Measurements from ENCODE around the gene ELFN2.

Gene ELFN2

DNA sequence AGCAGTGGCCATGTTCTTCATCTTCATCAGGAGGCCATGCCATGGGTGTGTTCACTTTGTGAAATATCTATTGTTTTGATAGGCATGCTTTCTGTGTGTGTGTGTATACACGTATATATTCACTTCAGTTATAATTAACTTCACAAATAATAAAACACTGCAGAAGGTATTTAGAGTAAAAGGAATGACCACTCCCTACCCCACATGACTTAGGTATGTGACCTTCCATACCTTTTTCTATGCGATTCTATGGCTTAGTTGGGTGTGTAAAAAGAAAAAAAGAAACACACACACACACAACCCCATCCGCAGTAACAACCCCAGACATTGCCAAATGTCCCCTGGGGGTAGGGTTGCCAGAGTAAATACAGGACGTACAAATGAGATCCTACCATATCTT lies 73.0 kb downstream of the ELFN2 start:
- FAIRE-seq, result no peak

DNA sequence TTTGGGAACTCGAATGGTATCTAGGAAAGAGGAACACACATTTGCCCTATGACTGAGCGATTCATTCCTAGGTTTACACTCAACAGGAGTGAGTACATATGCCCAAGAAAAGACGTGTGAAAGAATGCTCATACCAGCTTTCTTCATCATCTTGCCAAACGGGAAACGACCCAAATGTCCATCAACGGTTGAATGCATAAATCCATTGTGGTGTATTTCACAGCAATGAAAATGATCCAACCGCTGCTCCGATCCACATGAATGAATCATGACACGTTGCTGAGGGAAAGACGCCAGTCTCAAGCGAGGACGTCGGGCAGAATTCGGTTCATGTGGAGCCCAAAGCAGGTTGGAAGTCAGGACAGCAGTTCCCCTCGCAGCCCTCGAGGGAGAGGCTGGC lies 73.4 kb downstream of the ELFN2 start:
- no peak for FAIRE-seq

DNA sequence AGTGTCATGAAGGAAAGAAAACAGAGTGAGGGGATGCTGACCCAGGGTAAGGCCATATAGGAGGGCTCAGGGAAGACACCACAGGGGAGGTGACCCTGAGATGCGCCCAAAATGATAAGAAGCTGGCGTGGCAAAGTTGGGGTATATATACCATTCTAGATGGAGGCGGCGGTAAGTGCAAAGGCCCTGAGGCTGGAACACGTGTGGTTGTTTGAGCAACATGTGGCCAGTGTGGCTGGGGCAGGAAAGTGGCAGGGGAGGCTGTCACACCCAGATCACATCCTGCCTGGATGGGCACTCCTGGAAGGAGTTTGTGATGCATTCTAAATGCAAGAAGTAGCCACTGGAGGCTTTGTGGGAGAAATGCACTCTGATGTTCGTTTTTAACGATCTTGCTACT lies 74.8 kb downstream of the ELFN2 start:
- no peak for FAIRE-seq

DNA sequence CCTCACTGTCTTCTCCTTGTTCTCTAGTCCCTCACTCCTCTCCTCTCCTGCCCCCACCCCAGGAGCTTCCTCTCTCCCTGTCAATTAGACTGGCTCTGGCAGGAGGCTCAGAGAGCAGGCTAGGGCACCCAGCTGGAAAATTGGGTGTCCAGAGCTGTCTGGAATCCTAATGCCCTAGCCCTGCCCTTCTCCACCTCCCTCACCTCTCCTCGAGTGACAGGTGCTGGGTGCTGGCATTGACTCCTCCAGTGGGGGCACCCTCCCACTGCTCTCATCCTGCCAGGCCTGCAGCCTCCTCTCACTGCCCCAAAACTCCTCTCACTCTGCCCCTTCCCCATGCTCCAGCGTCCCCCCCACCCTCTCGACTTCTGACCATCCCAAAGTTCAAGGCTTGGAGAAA lies 76.0 kb downstream of the ELFN2 start:
- FAIRE-seq, result no peak

- no peak for FAIRE-seq
Measured at GRCh38 chr22:37349043-37349814, 78.0 kb downstream of the ELFN2 start.

DNA sequence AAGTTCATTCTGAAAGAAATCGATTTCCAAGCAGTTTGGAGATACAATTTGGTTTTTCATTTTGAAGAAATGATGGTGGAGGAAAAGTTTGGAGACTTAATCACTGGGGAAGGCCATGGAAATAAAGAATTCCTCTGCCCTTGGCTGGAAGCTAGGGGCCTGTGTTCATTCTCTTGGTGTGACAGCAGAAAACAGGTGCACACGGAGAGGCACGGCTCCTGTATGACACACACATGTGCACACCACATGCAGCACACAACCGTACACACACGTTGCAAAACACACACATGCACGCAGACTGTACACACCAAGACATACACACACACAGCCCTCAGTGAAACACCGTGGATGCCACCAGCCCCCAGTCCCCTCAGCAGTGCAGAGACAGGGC lies 80.8 kb downstream of the ELFN2 start:
- FAIRE-seq, result no peak

- no peak for FAIRE-seq
Measured at GRCh38 chr22:37345863-37346504, 81.3 kb downstream of the ELFN2 start.

- FAIRE-seq, result no peak
Measured at GRCh38 chr22:37344735-37345449, 82.4 kb downstream of the ELFN2 start.

- FAIRE-seq, result no peak
Measured at GRCh38 chr22:37343863-37344734, 83.2 kb downstream of the ELFN2 start.

- FAIRE-seq, result no peak
Measured at GRCh38 chr22:37343348-37343747, 83.9 kb downstream of the ELFN2 start.

GRCh38 chr22:37342065-37342464 lies 85.2 kb downstream of the ELFN2 start:
- FAIRE-seq, result no peak

- no peak for FAIRE-seq
Measured at GRCh38 chr22:37340331-37341262, 86.7 kb downstream of the ELFN2 start.

DNA sequence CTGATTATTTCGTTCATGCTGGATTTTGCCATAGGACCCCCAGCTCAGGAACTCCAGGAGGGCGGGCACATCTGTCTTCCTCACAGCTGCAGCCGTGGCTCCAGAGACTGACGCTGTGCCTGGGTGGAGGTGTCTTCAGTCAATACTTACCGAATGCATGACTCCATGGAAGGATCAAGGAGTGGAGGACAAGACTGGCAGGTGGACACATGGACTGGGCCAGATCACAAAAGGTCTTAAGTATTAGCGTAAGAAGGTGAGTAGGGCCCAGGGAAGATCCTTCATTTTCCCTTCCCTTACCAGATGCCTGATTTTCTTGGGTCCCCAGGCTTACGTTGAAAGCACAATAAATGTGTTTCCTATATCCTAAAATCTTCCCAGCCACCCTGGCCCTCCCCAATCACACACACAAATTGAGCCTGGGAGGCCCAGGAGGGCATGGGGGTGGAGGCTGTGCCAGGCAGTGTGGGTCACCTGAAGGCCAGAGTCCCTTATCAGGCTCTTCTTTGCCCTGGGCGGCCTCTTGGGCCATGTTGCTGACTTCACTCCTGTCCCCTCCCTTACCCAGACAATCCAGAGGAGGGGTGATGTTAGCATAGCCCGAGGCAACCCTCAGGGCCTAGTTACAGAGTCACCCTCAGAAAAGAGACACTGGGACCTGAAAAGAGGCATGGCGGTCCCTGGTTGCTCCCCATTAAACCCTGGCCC lies 88.6 kb downstream of the ELFN2 start:
- no peak for FAIRE-seq

- FAIRE-seq, result no peak
Measured at GRCh38 chr22:37337204-37337943, 89.9 kb downstream of the ELFN2 start.

GRCh38 chr22:37336579-37336978 lies 90.7 kb downstream of the ELFN2 start:
- no peak for FAIRE-seq

DNA sequence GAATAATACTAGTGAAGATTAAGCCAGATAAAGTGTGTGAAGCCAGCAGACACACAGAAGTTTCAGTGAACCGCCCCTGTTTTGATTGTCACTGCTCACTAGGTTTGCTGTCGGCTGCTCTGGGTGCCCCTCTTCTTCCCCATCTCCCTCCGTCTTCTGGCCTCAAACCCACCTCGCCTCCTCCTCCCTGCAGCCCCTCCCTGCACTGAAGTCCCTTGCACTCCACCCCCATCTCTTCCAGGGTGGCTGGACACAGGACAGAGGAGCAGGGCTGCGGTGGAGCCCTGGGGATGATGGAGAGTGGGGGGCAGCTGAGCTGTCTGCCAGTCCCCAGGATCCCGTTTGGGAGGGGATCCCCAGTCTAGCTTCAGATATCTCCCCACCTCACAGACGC lies 91.5 kb downstream of the ELFN2 start:
- FAIRE-seq, result no peak

DNA sequence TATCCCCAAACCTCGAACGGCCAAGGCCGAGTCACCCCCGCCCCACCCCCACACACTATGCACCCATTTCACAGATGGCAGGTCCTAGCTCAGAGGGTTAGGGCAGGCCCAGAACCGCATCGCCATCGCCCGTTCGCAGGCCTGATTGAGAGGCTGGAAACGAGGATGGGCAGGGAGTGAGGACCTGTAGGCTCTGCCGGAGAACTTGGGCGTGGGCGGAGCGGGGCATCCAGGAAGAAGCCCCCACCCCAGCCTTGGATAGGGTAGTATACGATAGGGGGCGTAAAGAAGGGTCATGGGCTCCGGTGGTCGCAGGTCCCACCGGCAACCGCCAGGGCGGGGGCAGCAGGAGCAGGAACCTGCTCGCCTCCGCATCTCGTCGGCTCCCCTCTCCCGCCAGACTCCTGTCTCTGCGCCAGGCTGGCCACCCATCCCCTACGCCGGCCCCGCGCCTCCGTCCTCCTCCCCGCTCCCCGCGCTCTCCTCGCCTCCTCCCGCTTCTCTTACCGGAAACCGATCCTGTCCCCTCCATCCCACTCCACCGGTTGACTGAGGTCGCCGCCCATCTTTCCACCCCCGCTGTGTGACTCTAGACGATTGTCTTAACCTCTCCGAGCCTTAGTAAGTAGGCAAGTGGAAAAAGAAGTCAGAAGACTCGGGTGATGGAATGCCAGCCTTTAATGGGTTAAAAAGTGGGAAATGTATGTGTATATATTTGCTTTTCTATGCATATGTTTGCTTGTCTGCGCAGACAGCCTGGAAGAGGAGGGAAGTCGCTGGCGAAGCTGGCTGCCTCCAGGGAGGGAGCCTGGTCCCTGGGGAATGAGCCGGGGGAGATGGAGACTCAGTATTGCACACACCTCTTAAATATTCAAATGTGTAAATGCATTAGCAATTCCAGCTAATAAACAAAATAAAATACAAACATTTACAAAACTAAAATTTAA lies 92.1 kb downstream of the ELFN2 start:
- FAIRE-seq, result no peak

DNA sequence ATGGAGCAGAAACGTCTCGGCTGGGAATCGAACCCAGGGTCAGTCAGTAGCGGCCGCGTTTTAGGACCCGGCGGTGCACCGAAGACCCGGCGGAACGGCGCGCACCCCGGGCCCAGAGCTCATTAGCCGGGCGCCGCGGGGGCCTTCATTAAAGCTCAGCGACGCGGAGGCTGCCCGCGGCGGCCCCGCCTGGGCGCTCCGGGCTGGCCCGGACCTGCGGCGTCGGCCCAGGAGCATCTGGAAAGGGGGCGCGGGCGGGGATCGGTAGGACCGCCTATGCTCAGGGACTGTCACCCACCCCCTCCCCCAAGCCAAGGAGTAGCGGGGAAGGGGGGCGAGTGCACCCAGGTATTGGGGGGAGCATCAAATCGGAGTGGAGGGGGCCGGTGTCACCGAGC lies 92.8 kb downstream of the ELFN2 start:
- FAIRE-seq, result no peak
